Loucy (cell line): ENCODE measurements around the gene LTF.
"Not testable (repeated sequence)": the region's sequence is repeated elsewhere in the genome, so short reads cannot be mapped to it uniquely, and the experiment has no call there.

ENCODE experiments used
- EZH2phosphoT487 ChIP-seq: fragments of 200-600 bp; IDR thresholded peaks from 2 replicates; pipeline ENCODE4 v1.6.1; 2018; ENCODE audit warnings: antibody characterized with exemption, mild to moderate bottlenecking, moderate library complexity, borderline replicate concordance
- TF ChIP-seq, protein P1 (sequence below): fragments of 200-600 bp; sonication (generic); conservative IDR thresholded peaks from 2 replicates; pipeline ENCODE4 v1.5.1; 2014; ENCODE audit warnings: mild to moderate bottlenecking, antibody characterized with exemption, low read length

DNA sequence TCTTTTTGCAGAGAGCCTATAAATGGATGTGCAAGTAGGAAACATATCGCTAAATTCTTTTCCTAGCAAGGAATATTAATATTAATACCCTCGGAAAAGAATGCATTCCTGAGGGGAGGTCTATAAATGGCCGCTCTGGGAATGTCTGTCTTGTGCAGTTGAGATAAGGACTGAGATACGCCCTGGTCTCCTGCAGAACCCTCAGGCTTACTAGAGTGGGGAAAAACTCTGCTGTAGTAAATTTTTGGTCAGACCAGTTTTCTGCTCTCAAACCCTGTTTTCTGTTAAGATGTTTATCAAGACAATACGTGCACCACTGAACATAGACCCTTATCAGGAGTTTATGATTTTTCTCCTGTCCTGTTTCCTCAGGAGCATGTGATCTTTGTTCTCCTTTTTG is 32.8 kb downstream of the LTF start:
- TF ChIP-seq EZH2phosphoT487: not testable (repeated sequence)
- TF ChIP-seq, protein P1, sequence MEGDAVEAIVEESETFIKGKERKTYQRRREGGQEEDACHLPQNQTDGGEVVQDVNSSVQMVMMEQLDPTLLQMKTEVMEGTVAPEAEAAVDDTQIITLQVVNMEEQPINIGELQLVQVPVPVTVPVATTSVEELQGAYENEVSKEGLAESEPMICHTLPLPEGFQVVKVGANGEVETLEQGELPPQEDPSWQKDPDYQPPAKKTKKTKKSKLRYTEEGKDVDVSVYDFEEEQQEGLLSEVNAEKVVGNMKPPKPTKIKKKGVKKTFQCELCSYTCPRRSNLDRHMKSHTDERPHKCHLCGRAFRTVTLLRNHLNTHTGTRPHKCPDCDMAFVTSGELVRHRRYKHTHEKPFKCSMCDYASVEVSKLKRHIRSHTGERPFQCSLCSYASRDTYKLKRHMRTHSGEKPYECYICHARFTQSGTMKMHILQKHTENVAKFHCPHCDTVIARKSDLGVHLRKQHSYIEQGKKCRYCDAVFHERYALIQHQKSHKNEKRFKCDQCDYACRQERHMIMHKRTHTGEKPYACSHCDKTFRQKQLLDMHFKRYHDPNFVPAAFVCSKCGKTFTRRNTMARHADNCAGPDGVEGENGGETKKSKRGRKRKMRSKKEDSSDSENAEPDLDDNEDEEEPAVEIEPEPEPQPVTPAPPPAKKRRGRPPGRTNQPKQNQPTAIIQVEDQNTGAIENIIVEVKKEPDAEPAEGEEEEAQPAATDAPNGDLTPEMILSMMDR: not testable (repeated sequence)
